Chondrocyte (in vitro differentiated cells): ENCODE measurements around the gene RHOD. TPM values are rescaled to one million over a fixed set of nuclear protein-coding genes. Genes with fewer than 3 reads are reported as not detected.

Experiments
- DNase-seq: peaks from one replicate; pipeline ENCODE4 v3.0.0; 2021; ENCODE audit warnings: mixed read lengths, low spot score
- H3K27ac Mint-ChIP-seq: one replicate; pipeline ENCODE4 v1.8.0; 2021; ENCODE audit warnings: mild to moderate bottlenecking, moderate library complexity, mixed read lengths; ENCODE audit not compliant: unreplicated experiment
- H3K27me3 Mint-ChIP-seq: 2 replicates; pipeline ENCODE4 v1.8.0; 2021; ENCODE audit warnings: low read depth, mixed read lengths
- H3K36me3 Mint-ChIP-seq: 2 replicates; pipeline ENCODE4 v1.8.0; 2021; ENCODE audit warnings: low read depth, mixed read lengths
- H3K4me1 Mint-ChIP-seq: 2 replicates; pipeline ENCODE4 v1.8.0; 2021; ENCODE audit warnings: low read depth, mild to moderate bottlenecking, mixed read lengths
- H3K4me3 Mint-ChIP-seq: one replicate; pipeline ENCODE4 v1.8.0; 2021; ENCODE audit warnings: mild to moderate bottlenecking, moderate library complexity, mixed read lengths; ENCODE audit not compliant: unreplicated experiment
- H3K9me3 Mint-ChIP-seq: 2 replicates; pipeline ENCODE4 v1.8.0; 2021; ENCODE audit warnings: low read depth, mixed read lengths
- long read RNA-seq: library from polyadenylated mRNA; stranded (forward); transcript quantifications from one replicate; pipeline ENCODE4 v2.0.0, GENCODE V29; 2021
- total RNA-seq: library from RNA; stranded (reverse); gene quantifications from 3 replicates; pipeline ENCODE4 v1.2.1, GENCODE V29; 2021
- TF ChIP-seq, protein P1 (sequence below): fragments of 200-600 bp; sonication (generic); IDR thresholded peaks from 2 replicates; pipeline ENCODE4 v1.5.0; 2021; ENCODE audit warnings: antibody characterized with exemption, mild to moderate bottlenecking, moderate library complexity

RHOD gene, protein sequence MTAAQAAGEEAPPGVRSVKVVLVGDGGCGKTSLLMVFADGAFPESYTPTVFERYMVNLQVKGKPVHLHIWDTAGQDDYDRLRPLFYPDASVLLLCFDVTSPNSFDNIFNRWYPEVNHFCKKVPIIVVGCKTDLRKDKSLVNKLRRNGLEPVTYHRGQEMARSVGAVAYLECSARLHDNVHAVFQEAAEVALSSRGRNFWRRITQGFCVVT
- total RNA-seq, result 17.4 to 26.5 TPM (median 26.0 TPM) in 3 replicates
- long read RNA-seq, transcript RHOD-201 (5 exons, 1,129 nt), result major isoform, 26 of 28 reads
- long read RNA-seq, partial matches to known transcripts, result 0 of 28 reads
- long read RNA-seq, other reads (novel, unspliced or antisense), result 2 of 28 reads

DNA sequence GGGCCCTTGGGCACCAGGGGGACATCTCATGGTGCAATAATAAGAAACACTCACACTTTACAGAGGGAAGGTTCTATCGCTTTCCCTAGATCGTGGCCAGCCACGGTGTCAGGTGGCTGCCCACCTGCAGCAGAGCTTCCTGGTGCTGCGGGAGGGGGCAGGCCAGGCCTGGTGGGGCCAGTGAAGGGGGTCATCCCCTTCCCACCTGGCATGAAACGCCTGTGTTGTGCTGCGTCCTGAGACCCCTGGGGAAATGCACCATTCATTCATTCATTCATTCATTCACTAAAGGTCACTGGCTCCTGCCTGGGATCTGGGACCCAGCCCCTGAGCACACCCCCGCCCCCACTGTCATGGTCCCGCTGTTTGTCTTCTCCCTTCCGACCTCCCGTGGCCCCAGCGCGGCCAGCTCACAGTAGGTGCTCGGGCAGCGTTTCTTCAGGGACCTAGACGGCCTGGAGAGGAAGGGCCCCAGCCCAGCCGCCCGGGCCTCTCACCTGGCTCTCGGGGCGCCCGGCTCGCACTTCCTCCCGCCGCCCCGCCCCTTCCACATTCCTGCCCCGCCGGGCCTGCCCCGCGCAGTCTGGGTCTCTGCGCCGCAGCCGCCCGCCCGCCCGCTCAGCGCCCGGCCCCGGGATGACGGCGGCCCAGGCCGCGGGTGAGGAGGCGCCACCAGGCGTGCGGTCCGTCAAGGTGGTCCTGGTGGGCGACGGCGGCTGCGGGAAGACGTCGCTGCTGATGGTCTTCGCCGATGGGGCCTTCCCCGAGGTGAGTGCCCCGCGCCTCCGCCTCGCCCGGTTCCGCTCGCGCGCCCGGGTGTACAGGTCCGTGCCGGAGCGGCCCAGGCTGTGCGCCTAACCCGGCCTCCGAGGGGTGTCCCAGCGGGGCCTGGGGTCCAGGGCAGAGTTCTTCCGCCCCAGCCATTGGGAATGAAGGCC is at the start of gene RHOD:
Gene RHOD (plus strand): TSS at position 581 of the 938 bp plus-strand sequence. CDS start 56 bp downstream, at position 637.
- no peak for DNase-seq
- Mint-ChIP-seq H3K4me1 (peaks cover 31% of the 10 kb centered on the region), H3K27ac (peak within 1 kb of the TSS; percentile 82), H3K36me3 (no peaks in the 10 kb centered on the region), H3K9me3 (no peaks in the 10 kb centered on the region), H3K4me3 (peak within 1 kb of the TSS; percentile 78), H3K27me3 (no peaks in the 10 kb centered on the region)
- TF ChIP-seq, protein P1, sequence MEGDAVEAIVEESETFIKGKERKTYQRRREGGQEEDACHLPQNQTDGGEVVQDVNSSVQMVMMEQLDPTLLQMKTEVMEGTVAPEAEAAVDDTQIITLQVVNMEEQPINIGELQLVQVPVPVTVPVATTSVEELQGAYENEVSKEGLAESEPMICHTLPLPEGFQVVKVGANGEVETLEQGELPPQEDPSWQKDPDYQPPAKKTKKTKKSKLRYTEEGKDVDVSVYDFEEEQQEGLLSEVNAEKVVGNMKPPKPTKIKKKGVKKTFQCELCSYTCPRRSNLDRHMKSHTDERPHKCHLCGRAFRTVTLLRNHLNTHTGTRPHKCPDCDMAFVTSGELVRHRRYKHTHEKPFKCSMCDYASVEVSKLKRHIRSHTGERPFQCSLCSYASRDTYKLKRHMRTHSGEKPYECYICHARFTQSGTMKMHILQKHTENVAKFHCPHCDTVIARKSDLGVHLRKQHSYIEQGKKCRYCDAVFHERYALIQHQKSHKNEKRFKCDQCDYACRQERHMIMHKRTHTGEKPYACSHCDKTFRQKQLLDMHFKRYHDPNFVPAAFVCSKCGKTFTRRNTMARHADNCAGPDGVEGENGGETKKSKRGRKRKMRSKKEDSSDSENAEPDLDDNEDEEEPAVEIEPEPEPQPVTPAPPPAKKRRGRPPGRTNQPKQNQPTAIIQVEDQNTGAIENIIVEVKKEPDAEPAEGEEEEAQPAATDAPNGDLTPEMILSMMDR, result peak; percentile 19

DNA sequence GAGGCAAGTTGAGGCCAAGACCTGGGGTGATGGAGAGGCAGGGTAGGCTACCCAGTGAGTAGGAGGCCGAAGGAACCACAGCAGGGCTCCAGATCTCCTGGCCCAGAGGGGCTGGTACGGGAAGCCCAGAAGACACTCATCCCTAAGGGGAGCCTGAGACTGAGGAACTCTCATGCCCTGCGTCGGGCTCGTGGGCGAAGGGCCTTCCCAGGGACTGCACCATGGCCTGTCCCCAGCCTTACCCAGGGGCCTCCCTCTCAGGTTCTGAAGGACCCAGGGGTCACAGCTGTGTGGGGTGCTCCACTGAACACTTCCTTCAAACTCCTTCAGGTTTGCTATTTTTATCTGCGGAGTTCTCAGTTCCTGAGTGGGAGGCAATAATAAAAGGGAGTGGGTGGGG is 49.5 kb upstream of the RHOD start:
- Mint-ChIP-seq H3K27ac (no peak overlapping the region), H3K4me3 (no peak overlapping the region), H3K36me3 (no peaks in the 10 kb centered on the region), H3K27me3 (no peaks in the 10 kb centered on the region), H3K4me1 (peaks cover 3% of the 10 kb centered on the region), H3K9me3 (no peaks in the 10 kb centered on the region)
- TF ChIP-seq, protein P1, result no peak
- DNase-seq, result no peak

DNA sequence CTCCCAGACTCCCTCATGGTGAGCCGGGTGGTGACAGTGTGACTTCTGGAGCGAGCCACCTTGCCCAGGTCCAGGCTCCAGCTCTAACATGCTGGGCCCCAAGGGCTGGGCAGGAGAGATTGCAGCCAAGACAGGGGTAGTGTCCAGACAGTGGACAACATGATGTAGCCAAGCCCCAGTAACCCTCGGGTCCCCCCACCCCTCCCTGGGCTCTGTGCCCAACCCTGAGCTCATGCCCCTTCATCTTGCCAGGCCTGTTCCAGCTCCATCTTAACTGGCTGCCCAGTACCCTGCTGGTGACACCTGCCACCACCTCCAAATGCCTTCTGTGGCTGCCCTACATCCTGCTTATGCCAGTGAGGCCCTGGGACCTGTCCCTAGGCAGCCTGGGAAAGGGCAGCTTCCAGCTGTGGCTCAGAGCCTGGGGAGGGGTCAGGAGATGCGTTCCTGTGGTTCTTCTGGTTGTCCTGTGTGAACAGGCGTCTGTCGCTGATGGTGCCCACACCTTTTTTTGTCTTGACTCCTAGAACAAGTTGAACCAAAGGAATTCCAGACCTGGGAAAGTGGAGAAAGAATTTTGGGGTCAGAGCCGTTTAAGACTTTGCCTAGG is 46.2 kb upstream of the RHOD start:
- DNase-seq, result no peak
- H3K9me3 Mint-ChIP-seq, result no peaks in the 10 kb centered on the region
- H3K27ac Mint-ChIP-seq, result no peak overlapping the region
- no peaks in the 10 kb centered on the region for H3K36me3 Mint-ChIP-seq
- H3K4me3 Mint-ChIP-seq, result no peak overlapping the region
- TF ChIP-seq, protein P1, result no peak
- H3K27me3 Mint-ChIP-seq, result no peaks in the 10 kb centered on the region
- no peaks in the 10 kb centered on the region for H3K4me1 Mint-ChIP-seq

DNA sequence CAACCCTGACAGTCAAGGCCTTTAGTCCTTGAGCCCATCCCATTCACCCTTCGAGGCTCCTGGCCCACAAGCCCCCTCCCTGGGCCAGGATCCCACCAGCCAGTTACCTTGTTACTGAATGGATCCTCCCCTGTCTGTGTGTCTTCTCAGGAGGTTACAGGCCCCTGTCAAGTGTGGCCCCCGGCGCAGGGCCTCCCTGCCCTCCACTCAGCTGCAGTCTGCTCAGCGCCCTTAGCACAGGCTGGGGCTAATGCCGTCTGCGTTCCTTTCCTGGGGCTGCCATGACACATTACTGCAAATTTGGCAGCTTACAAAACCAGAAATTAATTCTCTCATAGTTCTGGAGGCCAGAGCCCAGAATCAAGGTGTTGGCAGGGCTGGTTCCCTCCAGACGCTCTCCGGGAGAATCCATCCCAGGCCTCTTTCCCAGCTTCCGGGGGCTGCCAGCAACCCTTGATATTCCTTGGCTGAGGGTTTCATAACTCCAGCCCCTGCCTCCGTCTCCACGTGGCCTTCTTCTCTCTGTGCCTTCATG is 43.1 kb upstream of the RHOD start:
- no peak overlapping the region for H3K27ac Mint-ChIP-seq
- H3K27me3 Mint-ChIP-seq, result no peaks in the 10 kb centered on the region
- TF ChIP-seq, protein P1, result no peak
- H3K36me3 Mint-ChIP-seq, result no peaks in the 10 kb centered on the region
- no peak for DNase-seq
- H3K4me3 Mint-ChIP-seq, result no peak overlapping the region
- H3K9me3 Mint-ChIP-seq, result no peaks in the 10 kb centered on the region
- no peaks in the 10 kb centered on the region for H3K4me1 Mint-ChIP-seq

DNA sequence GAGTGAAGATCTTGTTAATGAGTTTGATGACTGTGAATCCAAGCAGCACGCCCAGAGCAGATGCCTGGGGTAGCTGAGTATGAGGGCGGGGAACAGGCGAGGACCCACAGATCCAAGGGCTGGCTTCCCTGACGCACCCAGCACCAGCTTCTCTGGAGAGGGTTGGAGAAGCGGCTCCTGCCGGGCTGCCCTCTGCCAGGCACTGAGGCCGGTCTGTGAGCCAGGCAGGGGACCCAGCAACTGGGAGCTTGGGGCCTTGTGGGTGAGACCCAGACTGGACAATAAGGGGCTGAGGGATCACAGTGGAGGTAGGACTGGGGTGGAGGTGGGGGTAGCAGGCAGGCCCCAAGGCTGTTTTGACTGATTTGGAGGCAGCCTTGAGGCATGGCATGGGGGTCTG is 42.3 kb upstream of the RHOD start:
- H3K36me3 Mint-ChIP-seq, result no peaks in the 10 kb centered on the region
- H3K27ac Mint-ChIP-seq, result no peak overlapping the region
- TF ChIP-seq, protein P1, result no peak
- DNase-seq, result no peak
- no peaks in the 10 kb centered on the region for H3K27me3 Mint-ChIP-seq
- H3K9me3 Mint-ChIP-seq, result no peaks in the 10 kb centered on the region
- no peak overlapping the region for H3K4me3 Mint-ChIP-seq
- H3K4me1 Mint-ChIP-seq, result no peaks in the 10 kb centered on the region
